GM12892 (cell line): ENCODE results near the gene TLE1.

Source experiments
- POLR2AphosphoS5 ChIP-seq: IDR thresholded peaks from 2 replicates; pipeline ENCODE4 v1.6.1; 2011; ENCODE audit warnings: low read depth, low read length, control low read depth
- TAF1 ChIP-seq: IDR thresholded peaks from 2 replicates; pipeline ENCODE4 v1.6.1; 2011; ENCODE audit warnings: low read depth, mild to moderate bottlenecking, control low read depth, low read length, borderline replicate concordance

DNA sequence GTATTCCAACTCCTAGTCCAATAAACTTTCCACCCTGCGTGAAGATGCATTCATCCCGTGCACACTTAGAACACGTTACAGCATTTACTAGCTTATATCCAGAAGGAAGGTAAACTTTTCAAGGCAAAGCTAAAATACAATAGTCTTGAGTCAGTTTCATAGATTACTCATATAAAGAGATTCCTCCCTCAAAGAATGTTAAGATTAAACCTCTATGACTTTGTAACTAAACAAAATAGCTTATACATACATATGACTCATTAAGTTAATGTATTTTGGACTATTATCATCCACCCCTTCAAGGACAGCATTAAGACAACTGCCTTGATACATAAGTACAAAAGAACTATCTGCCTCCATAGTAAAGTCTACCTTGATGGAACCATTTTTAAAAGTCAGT lies 36.1 kb downstream of the TLE1 start:
- no peak for TF ChIP-seq TAF1
- TF ChIP-seq POLR2AphosphoS5: no peak
